Vagina (tissue), 2 donors: ENCODE data around the gene ALAD. TPM values are rescaled to one million over a fixed set of nuclear protein-coding genes. Genes with fewer than 3 reads are reported as not detected.

Experiments used
- DNase-seq, 2 donors: peaks; one replicate each; pipeline ENCODE4 v3.0.0-alpha.2; 2017; ENCODE audit errors: extremely low spot score in 2 of 2
- H3K27ac ChIP-seq: fragments of 200-600 bp; sonication (generic); one replicate; pipeline ENCODE4 v1.5.1; 2019
- H3K27me3 ChIP-seq: fragments of 200-600 bp; sonication (generic); one replicate; pipeline ENCODE4 v1.5.1; 2019
- H3K36me3 ChIP-seq, 2 donors: fragments of 200-600 bp; sonication (generic); one replicate each; pipeline ENCODE4 v1.5.1; 2017 to 2019
- H3K4me1 ChIP-seq: fragments of 200-600 bp; sonication (generic); one replicate; pipeline ENCODE4 v1.5.1; 2019
- H3K4me3 ChIP-seq, 2 donors: fragments of 200-600 bp; sonication (generic); 1 replicate in 1 of 2; 2 replicates in 1 of 2; pipeline ENCODE4 v1.5.1; 2016 to 2019
- H3K9me3 ChIP-seq: fragments of 200-600 bp; sonication (generic); one replicate; pipeline ENCODE4 v1.5.1; 2019
- CTCF ChIP-seq, 3 experiments: fragments of 450-650 bp in 2 of 3; fragments of 200-600 bp in 1 of 3; sonication (generic) in 1 of 3; IDR thresholded peaks; one replicate each; pipeline ENCODE4 v1.5.1; 2017 to 2019; ENCODE audit warnings: antibody characterized with exemption in 3 of 3, mild to moderate bottlenecking in 2 of 3, moderate library complexity in 2 of 3
- POLR2A ChIP-seq, 2 donors: fragments of 450-650 bp; IDR thresholded peaks; one replicate each; pipeline ENCODE4 v1.6.1; 2017; ENCODE audit warnings: antibody characterized with exemption in 2 of 2, mild to moderate bottlenecking in 2 of 2, moderate library complexity in 2 of 2
- POLR2AphosphoS5 ChIP-seq, 2 donors: sonication (generic); formaldehyde crosslinking; IDR thresholded peaks; one replicate each; pipeline ENCODE4 v1.9.0; 2017; ENCODE audit warnings: antibody characterized with exemption in 2 of 2, mild to moderate bottlenecking in 2 of 2, low read depth in 1 of 2; ENCODE audit not compliant: insufficient read depth in 1 of 2
- intact Hi-C: fragments of 100-400 bp; cut with DNase I; formaldehyde crosslinking; loops from one replicate; pipeline ENCODE4 v1.15.1; 2023
- total RNA-seq: library from RNA; depleted of rRNA; stranded (reverse); fragments of >200 nt; gene quantifications from one replicate; pipeline ENCODE4 v1.2.3, GENCODE V29; 2016

The ALAD gene
- total RNA-seq, 1 donor from 2014 or later = 29.5 TPM

GRCh38 chr9:113393281-113393680 is 7.8 kb downstream of the ALAD start:
- Histone ChIP-seq H3K4me1 (peaks cover 6% of the 10 kb centered on the region), H3K27me3 (no peaks in the 10 kb centered on the region), H3K27ac (no peak overlapping the region), H3K36me3 (peaks cover 0 to 37% of the 10 kb centered on the region in 2 donors), H3K9me3 (no peaks in the 10 kb centered on the region), H3K4me3 (no peak overlapping the region)
- intact Hi-C loops = no loop called here
- TF ChIP-seq POLR2AphosphoS5 (IDR thresholded peaks at IDR 0.05; ENCODE audit: insufficient read depth in 1 of 2, low read depth in 1 of 2) = no peak
- TF ChIP-seq CTCF (IDR thresholded peaks at IDR 0.05) = no peak
- no peak for TF ChIP-seq POLR2A (IDR thresholded peaks at IDR 0.05)
- DNase-seq = no peak

GRCh38 chr9:113391917-113392316 is 9.2 kb downstream of the ALAD start:
- no peaks in the 10 kb centered on the region for H3K9me3 ChIP-seq
- no peaks in the 10 kb centered on the region for H3K27me3 ChIP-seq
- intact Hi-C loops = no loop called here
- no peak for DNase-seq
- TF ChIP-seq POLR2AphosphoS5 (IDR thresholded peaks at IDR 0.05; ENCODE audit: insufficient read depth in 1 of 2, low read depth in 1 of 2) (no peak), POLR2A (IDR thresholded peaks at IDR 0.05) (no peak), CTCF (IDR thresholded peaks at IDR 0.05) (no peak)
- H3K36me3 ChIP-seq = peaks cover 0 to 41% of the 10 kb centered on the region in 2 donors
- no peak overlapping the region for H3K27ac ChIP-seq
- no peaks in the 10 kb centered on the region for H3K4me1 ChIP-seq
- H3K4me3 ChIP-seq = no peak overlapping the region

GRCh38 chr9:113390192-113390960 is 10.7 kb downstream of the ALAD start:
- H3K36me3 ChIP-seq = peaks cover 0 to 41% of the 10 kb centered on the region in 2 donors
- no peaks in the 10 kb centered on the region for H3K9me3 ChIP-seq
- no peaks in the 10 kb centered on the region for H3K27me3 ChIP-seq
- intact Hi-C loops = no loop called here
- no peak overlapping the region for H3K27ac ChIP-seq
- H3K4me3 ChIP-seq = no peak overlapping the region
- no peaks in the 10 kb centered on the region for H3K4me1 ChIP-seq
- no peak for TF ChIP-seq POLR2A (IDR thresholded peaks at IDR 0.05)
- TF ChIP-seq POLR2AphosphoS5 (IDR thresholded peaks at IDR 0.05; ENCODE audit: insufficient read depth in 1 of 2, low read depth in 1 of 2) = no peak
- TF ChIP-seq CTCF (IDR thresholded peaks at IDR 0.05) = no peak
- no peak for DNase-seq

- Histone ChIP-seq H3K36me3 (peaks cover 0 to 41% of the 10 kb centered on the region in 2 donors), H3K9me3 (no peaks in the 10 kb centered on the region), H3K27ac (no peak overlapping the region), H3K4me3 (no peak overlapping the region), H3K27me3 (no peaks in the 10 kb centered on the region), H3K4me1 (no peaks in the 10 kb centered on the region)
- no peak for DNase-seq
- TF ChIP-seq POLR2A (IDR thresholded peaks at IDR 0.05) (no peak), POLR2AphosphoS5 (IDR thresholded peaks at IDR 0.05; ENCODE audit: insufficient read depth in 1 of 2, low read depth in 1 of 2) (no peak), CTCF (IDR thresholded peaks at IDR 0.05) (no peak)
- intact Hi-C loops = no loop called here
Measured at GRCh38 chr9:113389451-113389850, 11.6 kb downstream of the ALAD start.

GRCh38 chr9:113388833-113389232 is 12.3 kb downstream of the ALAD start:
- intact Hi-C loops = no loop called here
- no peak for TF ChIP-seq POLR2AphosphoS5 (IDR thresholded peaks at IDR 0.05; ENCODE audit: insufficient read depth in 1 of 2, low read depth in 1 of 2)
- TF ChIP-seq CTCF (IDR thresholded peaks at IDR 0.05) = no peak
- no peak for TF ChIP-seq POLR2A (IDR thresholded peaks at IDR 0.05)
- no peak for DNase-seq
- Histone ChIP-seq H3K36me3 (peaks cover 0 to 41% of the 10 kb centered on the region in 2 donors), H3K4me1 (no peaks in the 10 kb centered on the region), H3K27ac (no peak overlapping the region), H3K27me3 (no peaks in the 10 kb centered on the region), H3K9me3 (no peaks in the 10 kb centered on the region), H3K4me3 (no peak overlapping the region)
